Measurements from ENCODE around the gene CYP3A5.

Gene CYP3A5

GRCh38 chr7:99623091-99623693, 56.6 kb downstream of the CYP3A5 start:
- Mint-ChIP-seq H3K4me3 (peak overlapping the region; percentile 92), H3K27me3 (ENCODE audit: low read depth) (no peaks in the 10 kb centered on the region), H3K4me1 (ENCODE audit: low read depth) (peaks cover 67% of the 10 kb centered on the region), H3K27ac (peak overlapping the region; percentile 97), H3K9me3 (no peaks in the 10 kb centered on the region), H3K36me3 (ENCODE audit: low read depth) (peaks cover 89% of the 10 kb centered on the region)
- peak; percentile 64 for DNase-seq (ENCODE audit: low spot score)

- Mint-ChIP-seq H3K27ac (peak overlapping the region; percentile 97), H3K4me1 (ENCODE audit: low read depth) (peaks cover 71% of the 10 kb centered on the region), H3K4me3 (peak overlapping the region; percentile 92), H3K9me3 (no peaks in the 10 kb centered on the region), H3K36me3 (ENCODE audit: low read depth) (peaks cover 89% of the 10 kb centered on the region), H3K27me3 (ENCODE audit: low read depth) (no peaks in the 10 kb centered on the region)
- no peak for DNase-seq (ENCODE audit: low spot score)
These were observed 57.2 kb downstream of the CYP3A5 start for GRCh38 chr7:99622596-99622995.

- H3K36me3 Mint-ChIP-seq (ENCODE audit: low read depth): peaks cover 81% of the 10 kb centered on the region
- no peaks in the 10 kb centered on the region for H3K27me3 Mint-ChIP-seq (ENCODE audit: low read depth)
- no peak for DNase-seq (ENCODE audit: low spot score)
- no peak overlapping the region for H3K4me3 Mint-ChIP-seq
- H3K9me3 Mint-ChIP-seq: no peaks in the 10 kb centered on the region
- peaks cover 66% of the 10 kb centered on the region for H3K4me1 Mint-ChIP-seq (ENCODE audit: low read depth)
- peak overlapping the region; percentile 18 for H3K27ac Mint-ChIP-seq
These were observed 58.5 kb downstream of the CYP3A5 start for GRCh38 chr7:99621271-99621670.

GRCh38 chr7:99619571-99620130, 60.1 kb downstream of the CYP3A5 start:
- no peak for DNase-seq (ENCODE audit: low spot score)
- H3K27ac Mint-ChIP-seq: peak overlapping the region; percentile 11
- H3K4me1 Mint-ChIP-seq (ENCODE audit: low read depth): peaks cover 61% of the 10 kb centered on the region
- H3K4me3 Mint-ChIP-seq: no peak overlapping the region
- no peaks in the 10 kb centered on the region for H3K27me3 Mint-ChIP-seq (ENCODE audit: low read depth)
- H3K9me3 Mint-ChIP-seq: no peaks in the 10 kb centered on the region
- peaks cover 66% of the 10 kb centered on the region for H3K36me3 Mint-ChIP-seq (ENCODE audit: low read depth)

- no peaks in the 10 kb centered on the region for H3K27me3 Mint-ChIP-seq (ENCODE audit: low read depth)
- H3K4me1 Mint-ChIP-seq (ENCODE audit: low read depth): peaks cover 54% of the 10 kb centered on the region
- H3K4me3 Mint-ChIP-seq: peak overlapping the region; percentile 92
- H3K9me3 Mint-ChIP-seq: no peaks in the 10 kb centered on the region
- H3K27ac Mint-ChIP-seq: peak overlapping the region; percentile 41
- peaks cover 57% of the 10 kb centered on the region for H3K36me3 Mint-ChIP-seq (ENCODE audit: low read depth)
- DNase-seq (ENCODE audit: low spot score): no peak
These were observed 61.1 kb downstream of the CYP3A5 start for GRCh38 chr7:99618726-99619125.

- DNase-seq (ENCODE audit: low spot score): no peak
- peaks cover 42% of the 10 kb centered on the region for H3K36me3 Mint-ChIP-seq (ENCODE audit: low read depth)
- H3K9me3 Mint-ChIP-seq: peaks cover 3% of the 10 kb centered on the region
- H3K27me3 Mint-ChIP-seq (ENCODE audit: low read depth): no peaks in the 10 kb centered on the region
- peaks cover 40% of the 10 kb centered on the region for H3K4me1 Mint-ChIP-seq (ENCODE audit: low read depth)
- H3K27ac Mint-ChIP-seq: peak overlapping the region; percentile 91
- H3K4me3 Mint-ChIP-seq: peak overlapping the region; percentile 92
These were observed 62.5 kb downstream of the CYP3A5 start for GRCh38 chr7:99617192-99617781.

GRCh38 chr7:99616359-99617191, 63.2 kb downstream of the CYP3A5 start, which contains the start of gene ZSCAN25:
TSS of gene ZSCAN25 (plus strand) at chr7:99616946. CDS start at chr7:99619607, 2,661 bp downstream.
- peak; percentile 82 for DNase-seq (ENCODE audit: low spot score)
- H3K9me3 Mint-ChIP-seq: peaks cover 3% of the 10 kb centered on the region
- H3K4me1 Mint-ChIP-seq (ENCODE audit: low read depth): peaks cover 37% of the 10 kb centered on the region
- H3K27me3 Mint-ChIP-seq (ENCODE audit: low read depth): no peaks in the 10 kb centered on the region
- H3K36me3 Mint-ChIP-seq (ENCODE audit: low read depth): peaks cover 37% of the 10 kb centered on the region
- H3K27ac Mint-ChIP-seq: peak within 1 kb of the TSS; percentile 91
- H3K4me3 Mint-ChIP-seq: peak within 1 kb of the TSS; percentile 92

- H3K4me3 Mint-ChIP-seq: peak overlapping the region; percentile 92
- peaks cover 33% of the 10 kb centered on the region for H3K4me1 Mint-ChIP-seq (ENCODE audit: low read depth)
- no peak for DNase-seq (ENCODE audit: low spot score)
- peak overlapping the region; percentile 91 for H3K27ac Mint-ChIP-seq
- no peaks in the 10 kb centered on the region for H3K27me3 Mint-ChIP-seq (ENCODE audit: low read depth)
- peaks cover 3% of the 10 kb centered on the region for H3K9me3 Mint-ChIP-seq
- H3K36me3 Mint-ChIP-seq (ENCODE audit: low read depth): peaks cover 32% of the 10 kb centered on the region
These were observed 63.8 kb downstream of the CYP3A5 start for GRCh38 chr7:99615989-99616358.

GRCh38 chr7:99614495-99614894, 65.3 kb downstream of the CYP3A5 start:
- Mint-ChIP-seq H3K4me1 (ENCODE audit: low read depth) (peaks cover 33% of the 10 kb centered on the region), H3K27ac (no peak overlapping the region), H3K4me3 (peak overlapping the region; percentile 17), H3K27me3 (ENCODE audit: low read depth) (no peaks in the 10 kb centered on the region), H3K36me3 (ENCODE audit: low read depth) (peaks cover 19% of the 10 kb centered on the region), H3K9me3 (peaks cover 3% of the 10 kb centered on the region)
- DNase-seq (ENCODE audit: low spot score): no peak

- DNase-seq (ENCODE audit: low spot score): no peak
- H3K4me3 Mint-ChIP-seq: no peak overlapping the region
- H3K27ac Mint-ChIP-seq: no peak overlapping the region
- no peaks in the 10 kb centered on the region for H3K36me3 Mint-ChIP-seq (ENCODE audit: low read depth)
- H3K9me3 Mint-ChIP-seq: no peaks in the 10 kb centered on the region
- peaks cover 4% of the 10 kb centered on the region for H3K4me1 Mint-ChIP-seq (ENCODE audit: low read depth)
- no peaks in the 10 kb centered on the region for H3K27me3 Mint-ChIP-seq (ENCODE audit: low read depth)
These were observed 72.2 kb downstream of the CYP3A5 start for GRCh38 chr7:99607548-99607947.

- DNase-seq (ENCODE audit: low spot score): no peak
- H3K27ac Mint-ChIP-seq: no peak overlapping the region
- H3K4me1 Mint-ChIP-seq (ENCODE audit: low read depth): peaks cover 4% of the 10 kb centered on the region
These were observed 73.3 kb downstream of the CYP3A5 start for GRCh38 chr7:99606531-99606930.

GRCh38 chr7:99605527-99605926, 74.3 kb downstream of the CYP3A5 start:
- peaks cover 4% of the 10 kb centered on the region for H3K4me1 Mint-ChIP-seq (ENCODE audit: low read depth)
- no peaks in the 10 kb centered on the region for H3K9me3 Mint-ChIP-seq
- no peaks in the 10 kb centered on the region for H3K27me3 Mint-ChIP-seq (ENCODE audit: low read depth)
- DNase-seq (ENCODE audit: low spot score): no peak
- H3K4me3 Mint-ChIP-seq: no peak overlapping the region
- no peak overlapping the region for H3K27ac Mint-ChIP-seq
- no peaks in the 10 kb centered on the region for H3K36me3 Mint-ChIP-seq (ENCODE audit: low read depth)

More at GRCh38 chr7:99606531-99606930, 73.3 kb downstream of the CYP3A5 start:
- Mint-ChIP-seq H3K36me3 (ENCODE audit: low read depth) (no peaks in the 10 kb centered on the region), H3K27me3 (ENCODE audit: low read depth) (no peaks in the 10 kb centered on the region), H3K4me3 (no peak overlapping the region), H3K9me3 (no peaks in the 10 kb centered on the region)

- Mint-ChIP-seq H3K36me3 (ENCODE audit: low read depth) (no peaks in the 10 kb centered on the region), H3K4me3 (no peak overlapping the region), H3K9me3 (no peaks in the 10 kb centered on the region), H3K27me3 (ENCODE audit: low read depth) (no peaks in the 10 kb centered on the region), H3K27ac (no peak overlapping the region), H3K4me1 (ENCODE audit: low read depth) (peaks cover 4% of the 10 kb centered on the region)
- peak; percentile 1 for DNase-seq (ENCODE audit: low spot score)
These were observed 78.0 kb downstream of the CYP3A5 start for GRCh38 chr7:99601656-99602310.

Measured in T-helper 2 cell treated with Interferon-gamma antibody and Interleukin-4, amounts not matched to agents 5 μg/mL and 100 μg/mL, for 36 hours (primary cell).